H1 (cell line): ENCODE results near the gene TMA7B. TPM values are rescaled to one million over a fixed set of nuclear protein-coding genes. Genes with fewer than 3 reads are reported as not detected.
A peak's percentile ranks its signal among the peaks of the same experiment; 100 is the strongest.

Experiments
- CTCF ChIA-PET: fragments of 300-600 bp; sonication (Branson Sonifier 250); formaldehyde crosslinking; loops from one replicate; lab custom pipeline; 2021; ENCODE audit not compliant: partially characterized antibody; lab: Charles Lee
- POLR2A ChIA-PET: fragments of 300-600 bp; sonication (Branson Sonifier 250); formaldehyde crosslinking; loops from one replicate; lab custom pipeline; 2021; ENCODE audit warnings: inconsistent platforms; ENCODE audit not compliant: partially characterized antibody; lab: Charles Lee
- DNase-seq, 2 experiments: peaks; one replicate each; pipeline versions ENCODE4 v3.0.0 to v3.0.0-alpha.2; 2010 to 2022; ENCODE audit warnings: low spot score in 2 of 2, low read depth in 1 of 2, mixed read lengths in 1 of 2
- FAIRE-seq: peaks from 2 replicates; lab custom pipeline; 2011; peaks lifted over from hg19 to GRCh38; lab: Jason Lieb, UNC
- H2AFZ ChIP-seq: 2 replicates; pipeline ENCODE4 v1.8.1; 2012; ENCODE audit warnings: low read length, inconsistent platforms
- H2AK5ac ChIP-seq: 2 replicates; pipeline ENCODE4 v1.6.1; 2013; ENCODE audit warnings: low read depth, low read length
- H2BK120ac ChIP-seq: replicated peaks from 2 replicates; pipeline ENCODE3; 2013; ENCODE audit warnings: low read depth, low read length, inconsistent platforms
- H2BK12ac ChIP-seq: 2 replicates; pipeline ENCODE4 v1.6.1; 2013; ENCODE audit warnings: low read depth, low read length
- H2BK15ac ChIP-seq: 2 replicates; pipeline ENCODE4 v1.6.1; 2013; ENCODE audit warnings: low read length
- H2BK20ac ChIP-seq: 2 replicates; pipeline ENCODE4 v1.6.1; 2013; ENCODE audit warnings: low read length
- H2BK5ac ChIP-seq: 2 replicates; pipeline ENCODE4 v1.6.1; 2013; ENCODE audit warnings: low read depth, low read length
- H3K14ac ChIP-seq: 2 replicates; pipeline ENCODE4 v1.6.1; 2013; ENCODE audit warnings: inconsistent platforms; ENCODE audit not compliant: insufficient read length
- H3K18ac ChIP-seq: 2 replicates; pipeline ENCODE4 v1.6.1; 2013; ENCODE audit warnings: low read length; ENCODE audit errors: extremely low read depth
- H3K23ac ChIP-seq: 2 replicates; pipeline ENCODE4 v1.6.1; 2013; ENCODE audit warnings: inconsistent platforms; ENCODE audit not compliant: insufficient read length
- H3K23me2 ChIP-seq: 2 replicates; pipeline ENCODE4 v1.6.1; 2013; ENCODE audit warnings: low read depth, low read length
- H3K27ac ChIP-seq: 2 replicates; pipeline ENCODE4 v1.6.1; 2011; ENCODE audit warnings: low read depth, low read length, inconsistent platforms
- H3K27me3 ChIP-seq, 4 experiments: replicated peaks in 1 of 4; 1 replicate in 1 of 4; 2 replicates in 3 of 4; pipeline versions ENCODE4 v1.6.1 to v1.8.1; 2011 to 2013; ENCODE audit warnings: low read length in 3 of 4, mild to moderate bottlenecking in 3 of 4, inconsistent platforms in 2 of 4, mixed read lengths in 2 of 4, moderate library complexity in 1 of 4; ENCODE audit not compliant: control insufficient read depth in 3 of 4, insufficient read depth in 3 of 4; ENCODE audit errors: extremely low read depth in 1 of 4
- H3K36me3 ChIP-seq, 4 experiments: 2 replicates each; pipeline versions ENCODE4 v1.6.1 to v1.8.1; 2011 to 2013; ENCODE audit warnings: mild to moderate bottlenecking in 4 of 4, low read length in 3 of 4, moderate library complexity in 2 of 4, control low read depth in 1 of 4, inconsistent platforms in 1 of 4; ENCODE audit not compliant: insufficient read depth in 4 of 4, control insufficient read depth in 2 of 4
- H3K4ac ChIP-seq: replicated peaks from 2 replicates; pipeline ENCODE3; 2013; ENCODE audit warnings: low read length, low read depth, mixed read lengths, inconsistent platforms; ENCODE audit not compliant: insufficient read length
- H3K4me1 ChIP-seq, 4 experiments: replicated peaks in 1 of 4; 1 replicate in 1 of 4; 2 replicates in 3 of 4; pipeline versions ENCODE4 v1.6.1 to v1.8.1; 2011 to 2013; ENCODE audit warnings: low read length in 3 of 4, inconsistent platforms in 2 of 4, mixed read lengths in 1 of 4; ENCODE audit not compliant: insufficient read depth in 4 of 4, control insufficient read depth in 3 of 4
- H3K4me2 ChIP-seq, 2 experiments: 2 replicates each; pipeline versions ENCODE4 v1.6.1 to v1.8.1; 2011 to 2013; ENCODE audit warnings: low read depth in 2 of 2, low read length in 2 of 2, control low read depth in 1 of 2, inconsistent platforms in 1 of 2, mild to moderate bottlenecking in 1 of 2; ENCODE audit not compliant: insufficient read depth in 1 of 2
- H3K4me3 ChIP-seq, 4 experiments: fragments of 200-600, 300-600 bp in 1 of 4; sonication (generic), shearing (Covaris generic), sonication (Bioruptor Twin) in 1 of 4; 2 replicates each; pipeline versions ENCODE4 v1.5.1 to v1.8.1; 2011 to 2016; ENCODE audit warnings: low read length in 4 of 4, low read depth in 3 of 4, control low read depth in 2 of 4, inconsistent platforms in 2 of 4, mild to moderate bottlenecking in 2 of 4, mixed read lengths in 1 of 4, moderate library complexity in 1 of 4; ENCODE audit not compliant: insufficient read depth in 2 of 4; ENCODE audit errors: extremely low read depth in 1 of 4
- H3K56ac ChIP-seq: replicated peaks from 2 replicates; pipeline ENCODE3; 2013; ENCODE audit warnings: low read depth, mild to moderate bottlenecking, mixed read lengths, low read length, inconsistent platforms; ENCODE audit not compliant: insufficient read length
- H3K79me1 ChIP-seq: 2 replicates; pipeline ENCODE4 v1.6.1; 2013; ENCODE audit warnings: low read depth, low read length, control low read depth
- H3K79me2 ChIP-seq, 2 experiments: 2 replicates each; pipeline versions ENCODE4 v1.6.1 to v1.8.1; 2012 to 2013; ENCODE audit warnings: low read length in 2 of 2, mild to moderate bottlenecking in 2 of 2, inconsistent platforms in 1 of 2; ENCODE audit not compliant: insufficient read depth in 2 of 2, control insufficient read depth in 1 of 2
- H3K9ac ChIP-seq, 4 experiments: replicated peaks in 1 of 4; 1 replicate in 1 of 4; 2 replicates in 3 of 4; pipeline versions ENCODE4 v1.6.1 to v1.8.1; 2011 to 2013; ENCODE audit warnings: low read depth in 3 of 4, low read length in 3 of 4, control low read depth in 2 of 4, mild to moderate bottlenecking in 2 of 4, moderate library complexity in 2 of 4, inconsistent platforms in 1 of 4; ENCODE audit errors: extremely low read depth in 1 of 4
- H3K9me3 ChIP-seq, 2 experiments: 2 replicates each; pipeline versions ENCODE4 v1.6.1 to v1.8.1; 2012 to 2013; ENCODE audit warnings: mild to moderate bottlenecking in 2 of 2, moderate library complexity in 2 of 2, control low read depth in 1 of 2, inconsistent platforms in 1 of 2, low read depth in 1 of 2, low read length in 1 of 2, mixed read lengths in 1 of 2; ENCODE audit not compliant: insufficient read depth in 2 of 2
- H4K20me1 ChIP-seq, 2 experiments: replicated peaks in 1 of 2; 2 replicates each; pipeline versions ENCODE3 to v1.8.1; 2011 to 2013; ENCODE audit warnings: inconsistent platforms in 2 of 2, low read length in 2 of 2, mild to moderate bottlenecking in 1 of 2; ENCODE audit not compliant: insufficient read depth in 2 of 2, control insufficient read depth in 1 of 2
- H4K5ac ChIP-seq: 2 replicates; pipeline ENCODE4 v1.6.1; 2013; ENCODE audit warnings: low read length, low read depth, mixed read lengths, inconsistent platforms; ENCODE audit not compliant: insufficient read length
- H4K8ac ChIP-seq: 2 replicates; pipeline ENCODE4 v1.8.0; 2013; ENCODE audit warnings: mild to moderate bottlenecking, moderate library complexity, low read length, inconsistent platforms; ENCODE audit not compliant: insufficient read depth; ENCODE audit errors: extremely low read depth
- H4K91ac ChIP-seq: replicated peaks from 2 replicates; pipeline ENCODE3; 2013; ENCODE audit warnings: low read length, mixed read lengths, inconsistent platforms; ENCODE audit not compliant: insufficient read length
- EP300 ChIP-seq, 2 experiments: IDR thresholded peaks; 1 replicate in 1 of 2; 2 replicates in 1 of 2; pipeline ENCODE4 v1.6.1; 2011 to 2012; ENCODE audit warnings: low read depth in 2 of 2, low read length in 2 of 2, mild to moderate bottlenecking in 2 of 2, borderline replicate concordance in 1 of 2, inconsistent platforms in 1 of 2, moderate library complexity in 1 of 2
- NANOG ChIP-seq: IDR thresholded peaks from 2 replicates; pipeline ENCODE4 v1.6.1; 2011; ENCODE audit warnings: low read length, low read depth, mild to moderate bottlenecking, inconsistent platforms; ENCODE audit not compliant: insufficient read depth, poor library complexity, severe bottlenecking
- POLR2A ChIP-seq, 2 experiments: IDR thresholded peaks; 1 replicate in 1 of 2; 2 replicates in 1 of 2; pipeline ENCODE4 v1.6.1; 2011; ENCODE audit warnings: low read depth in 2 of 2, low read length in 2 of 2, mild to moderate bottlenecking in 2 of 2; ENCODE audit errors: control extremely low read depth in 1 of 2
- USF2 ChIP-seq: IDR thresholded peaks from 2 replicates; pipeline ENCODE4 v1.6.1; 2011; ENCODE audit warnings: low read length, improper control_type of control experiment
- YY1 ChIP-seq: IDR thresholded peaks from 2 replicates; pipeline ENCODE4 v1.6.1; 2011; ENCODE audit warnings: low read depth, mild to moderate bottlenecking, low read length
- WGBS, 2 experiments: shearing (Covaris generic) in 1 of 2; methylation state at CpG; one replicate each; pipeline versions ENCODE4 v1.1.6 to v1.1.7; 2013 to 2015; ENCODE audit warnings: low lambda C conversion rate in 2 of 2, mixed read lengths in 2 of 2, inconsistent platforms in 1 of 2, low coverage in 1 of 2, missing lambda C conversion rate in 1 of 2; ENCODE audit not compliant: insufficient replicate concordance in 2 of 2, insufficient coverage in 1 of 2, insufficient read length in 1 of 2; ENCODE audit errors: extremely low coverage in 1 of 2, missing lambda C conversion rate in 1 of 2; 5-methylcytosine and 5-hydroxymethylcytosine counted together
- polyA plus RNA-seq, 7 experiments: library from polyadenylated mRNA; depleted of rRNA in 3 of 7; stranded (reverse) in 5 of 7; unstranded in 2 of 7; fragments of >200 nt in 5 of 7; fragments of 200-250 nt in 2 of 7; gene quantifications; 1 replicate in 5 of 7; 2 replicates in 1 of 7; 4 replicates in 1 of 7; pipeline versions ENCODE4 v1.2.1 to v1.2.3, GENCODE V29; 2011 to 2013; ENCODE audit warnings: missing spikeins in 2 of 7, mixed read lengths in 2 of 7
- total RNA-seq: library from RNA; stranded (reverse); fragmentation: NEBNext Ultra II Directional; extraction: Animal tissue kit (Norgen Biotek cat#: 25700); gene quantifications from 2 replicates; pipeline ENCODE4 v1.2.1, GENCODE V29; 2021

Gene TMA7B
- total and polyA plus RNA-seq, 2 of the 8 experiments (the other 6 are each of a cell fraction or from before 2014, with no cell fraction given): not detected

- Histone ChIP-seq H3K36me3 (no peaks in the 10 kb centered on the region), H2BK120ac (no peak overlapping the region), H3K27ac (no peak overlapping the region), H3K9ac (no peak overlapping the region), H3K4me3 (no peak overlapping the region), H4K91ac (no peak overlapping the region), H3K14ac (no peak overlapping the region), H2BK20ac (no peak overlapping the region), H4K8ac (peak overlapping the region; percentile 20; the same call in 1 of the 2 replicates), H2AFZ (no peak overlapping the region), H3K56ac (no peak overlapping the region), H3K23ac (no peak overlapping the region), H3K9me3 (no peaks in the 10 kb centered on the region), H4K5ac (no peak overlapping the region), H2BK12ac (no peak overlapping the region), H3K4ac (no peak overlapping the region), H3K4me2 (no peak overlapping the region), H3K4me1 (peaks cover 5 to 20% (median 9%) of the 10 kb centered on the region in 4 experiments), H2AK5ac (no peak overlapping the region), H3K27me3 (no peaks in the 10 kb centered on the region; a peak in 1 of 7 replicates), H4K20me1 (no peaks in the 10 kb centered on the region), H3K23me2 (no peaks in the 10 kb centered on the region), H3K18ac (no peak overlapping the region), H2BK5ac (no peak overlapping the region), H2BK15ac (no peak overlapping the region), H3K79me1 (no peaks in the 10 kb centered on the region), H3K79me2 (no peaks in the 10 kb centered on the region)
- WGBS, 2 experiments: 94% methylated on average over 3 of the region's 3 CpGs; no CpG with 5 or more reads in 1 of the 2 experiments
- DNase-seq (no peak), FAIRE-seq (no peak)
- CTCF ChIA-PET: interaction anchor here (0.7 to 1.0 kb wide), 4 partner anchors 11 to 85 kb away, joined by 3 to 4 read pairs (median 3); no protein-coding TSS in a partner anchor
- TF ChIP-seq EP300 (IDR thresholded peaks at IDR 0.05; ENCODE audit: borderline replicate concordance in 1 of 2, low read depth in 2 of 2, low read length in 2 of 2): no peak
- no peak for TF ChIP-seq YY1
- TF ChIP-seq POLR2A (IDR thresholded peaks at IDR 0.05; ENCODE audit: control extremely low read depth in 1 of 2, low read depth in 2 of 2, low read length in 2 of 2): no peak
- no peak for TF ChIP-seq USF2
- TF ChIP-seq NANOG: no peak
- POLR2A ChIA-PET: no interaction called here
Measured at GRCh38 chr22:39939830-39940229, 20.4 kb upstream of the TMA7B start.
